ENCODE results near the gene CDH13. TPM values are rescaled to one million over a fixed set of nuclear protein-coding genes. Genes with fewer than 3 reads are reported as not detected.

Gene CDH13
- total and polyA plus RNA-seq, 9 of the 15 experiments (the other 6 are each of a cell fraction or from before 2014, with no cell fraction given) = 0.03 TPM; not detected in 8

- intact Hi-C loops (cut with micrococcal nuclease) (no loop called here), in situ Hi-C loops (cut with MboI) (no loop called here)
- BruUV-seq (replicated peaks) = no TSS peak
- H3K27ac ChIP-seq (ENCODE audit: extremely low read depth, low read depth, low read length) = no peak overlapping the region
- no peaks in the 10 kb centered on the region for H3K9me3 ChIP-seq (replicated peaks; ENCODE audit: control insufficient read depth, insufficient read depth, low read depth, low read length)
- H3K4me2 ChIP-seq (ENCODE audit: insufficient read depth, low read length) = no peak overlapping the region
- FAIRE-seq = no peak
- ATAC-seq = no peak
- WGBS (ENCODE audit: insufficient coverage, low coverage, missing lambda C conversion rate) = 0% methylated on average over 7 of the region's 7 CpGs
- no peaks in the 10 kb centered on the region for H3K9me1 ChIP-seq (ENCODE audit: control insufficient read depth, insufficient read depth, low read length)
- H3K4me3 ChIP-seq = no peak overlapping the region
- no peaks in the 10 kb centered on the region for H3K4me1 ChIP-seq (replicated peaks in 1 of 2; ENCODE audit: control insufficient read depth in 2 of 2, insufficient read depth in 2 of 2, low read length in 2 of 2)
- POLR2A ChIA-PET = interaction anchor here (0.6 kb wide), 1 partner anchor 174 kb away, joined by 3 read pairs; no protein-coding TSS in a partner anchor
- CTCF ChIA-PET (ENCODE audit: low intra/inter-chr PET ratio) = no interaction called here
- H3K79me2 ChIP-seq (ENCODE audit: control insufficient read depth, insufficient read depth, low read length) = no peaks in the 10 kb centered on the region
- no peaks in the 10 kb centered on the region for H3K36me3 ChIP-seq (ENCODE audit: control insufficient read depth, insufficient read depth, low read length)
- no peaks in the 10 kb centered on the region for H3K27me3 ChIP-seq (ENCODE audit: control insufficient read depth in 2 of 2, insufficient read depth in 2 of 2, low read length in 2 of 2)
- TF ChIP-seq PBX2 (CRISPR knock-in tag; IDR thresholded peaks at IDR 0.05; ENCODE audit: low read depth) (no peak), PBX2 (tag; conservative IDR thresholded peaks at IDR 0.05; ENCODE audit: low read depth) (no peak), CCNT2 (IDR thresholded peaks at IDR 0.05; ENCODE audit: borderline replicate concordance, extremely low read depth, insufficient read length, low read depth, low read length) (no peak), NFXL1 (CRISPR knock-in tag; IDR thresholded peaks at IDR 0.05) (no peak), E2F3 (CRISPR knock-in tag; IDR thresholded peaks at IDR 0.05) (no peak), MCM2 (IDR thresholded peaks at IDR 0.05; ENCODE audit: low read depth) (no peak), SRSF9 (IDR thresholded peaks at IDR 0.05; ENCODE audit: borderline replicate concordance, low read depth, low read length) (no peak), ZNF274 (IDR thresholded peaks at IDR 0.05; ENCODE audit: borderline replicate concordance, low read depth, low read length) (no peak), ZKSCAN3 (CRISPR knock-in tag; IDR thresholded peaks at IDR 0.05) (no peak), NFYB (IDR thresholded peaks at IDR 0.05; ENCODE audit: extremely low read depth, insufficient read length) (no peak), FOXK2 (conservative IDR thresholded peaks at IDR 0.05 in 1 of 2, IDR thresholded peaks at IDR 0.05 in 1 of 2; ENCODE audit: low read depth in 2 of 2) (no peak), FOSL1 (tag; conservative IDR thresholded peaks at IDR 0.05) (no peak), E2F4 (CRISPR knock-in tag; IDR thresholded peaks at IDR 0.05; ENCODE audit: low read depth) (no peak), FOXP1 (CRISPR knock-in tag; IDR thresholded peaks at IDR 0.05) (no peak), MLLT1 (IDR thresholded peaks at IDR 0.05) (no peak), MCM3 (IDR thresholded peaks at IDR 0.05) (no peak), CTBP1 (IDR thresholded peaks at IDR 0.05; ENCODE audit: borderline replicate concordance) (no peak), POLR3G (IDR thresholded peaks at IDR 0.05; ENCODE audit: extremely low read depth, insufficient read length, insufficient replicate concordance) (no peak), ZNF41 (CRISPR knock-in tag; conservative IDR thresholded peaks at IDR 0.05) (no peak), ADNP (tag; IDR thresholded peaks at IDR 0.05) (no peak)
- no peak for DNase-seq (ENCODE audit: extremely low read depth in 1 of 4, low spot score in 3 of 4)
- no peak overlapping the region for H2AFZ ChIP-seq (ENCODE audit: low read depth, low read length)
- no peak overlapping the region for H3K9ac ChIP-seq (ENCODE audit: insufficient read depth in 1 of 2, low read depth in 2 of 2, low read length in 2 of 2)
- no peaks in the 10 kb centered on the region for H4K20me1 ChIP-seq (replicated peaks; ENCODE audit: control insufficient read depth, insufficient read depth, low read length)
These were observed 24.7 kb upstream of the CDH13 start for GRCh38 chr16:82601989-82602640.

All from K562 (cell line).